GM19324 (cell line): Measurements from ENCODE around the gene VSIG2.

Experiments
- ATAC-seq: cut with Tn5 transposase; IDR thresholded peaks from one replicate; pipeline ENCODE4 v1.9.1; 2021; ENCODE audit warnings: mild to moderate bottlenecking, moderate library complexity; ENCODE audit not compliant: unreplicated experiment, low FRiP score

The VSIG2 gene

DNA sequence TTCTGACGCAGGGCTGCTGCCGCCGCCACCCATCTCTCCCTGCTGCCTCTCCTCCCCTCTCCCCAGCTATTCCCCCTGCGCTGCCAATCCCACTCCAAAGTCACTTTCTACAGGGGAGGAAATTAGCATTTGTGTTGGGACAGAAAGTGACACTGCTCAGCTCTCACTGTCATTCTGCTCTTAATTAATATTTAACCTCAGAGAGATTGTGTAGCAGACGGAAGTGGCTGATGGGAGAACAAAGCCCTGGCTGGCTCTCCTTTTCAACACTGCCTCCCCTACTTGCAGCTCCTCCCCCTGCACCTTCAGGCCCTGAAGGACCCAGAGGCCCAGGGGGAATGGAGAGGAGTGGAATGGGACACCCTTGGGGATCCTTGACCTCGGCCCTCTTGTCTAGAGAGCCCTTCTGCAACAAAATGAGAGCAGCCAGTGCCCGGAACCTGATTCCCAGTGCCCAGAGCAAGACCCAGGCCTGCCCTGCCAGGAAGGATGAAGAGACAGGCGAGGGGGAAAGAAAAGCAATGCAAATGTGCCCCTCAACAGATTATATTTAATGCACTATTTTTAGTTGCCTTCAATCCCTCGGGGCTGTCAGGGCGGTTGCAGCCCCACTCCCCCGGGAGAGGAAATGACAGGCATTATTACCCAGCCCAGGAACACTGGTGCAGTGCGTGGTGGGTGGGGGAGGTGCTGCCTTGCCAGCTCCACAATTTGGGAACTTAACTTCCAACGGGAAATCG lies 26.9 kb downstream of the VSIG2 start:
- ATAC-seq, result peak; percentile 91

DNA sequence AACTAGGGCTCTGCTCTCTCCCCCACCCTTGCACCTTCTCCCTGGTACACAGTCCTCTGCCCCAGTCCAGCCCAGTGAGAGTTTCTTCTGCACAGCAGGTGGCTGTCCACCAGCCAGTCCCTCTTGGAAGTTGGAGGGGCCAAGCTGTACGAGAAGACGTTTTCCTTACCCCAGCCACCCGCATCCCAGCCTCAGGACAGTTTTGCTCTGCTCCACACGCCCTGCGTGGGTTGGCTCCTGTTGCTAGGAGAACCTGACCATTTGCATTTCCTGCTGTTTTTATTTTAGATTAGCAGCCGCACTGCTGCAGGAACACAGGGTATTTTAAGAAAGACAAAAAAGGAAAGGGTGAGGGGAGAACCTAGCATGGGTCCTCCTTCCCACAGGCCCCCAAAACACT lies 29.9 kb downstream of the VSIG2 start:
- ATAC-seq, result no peak

DNA sequence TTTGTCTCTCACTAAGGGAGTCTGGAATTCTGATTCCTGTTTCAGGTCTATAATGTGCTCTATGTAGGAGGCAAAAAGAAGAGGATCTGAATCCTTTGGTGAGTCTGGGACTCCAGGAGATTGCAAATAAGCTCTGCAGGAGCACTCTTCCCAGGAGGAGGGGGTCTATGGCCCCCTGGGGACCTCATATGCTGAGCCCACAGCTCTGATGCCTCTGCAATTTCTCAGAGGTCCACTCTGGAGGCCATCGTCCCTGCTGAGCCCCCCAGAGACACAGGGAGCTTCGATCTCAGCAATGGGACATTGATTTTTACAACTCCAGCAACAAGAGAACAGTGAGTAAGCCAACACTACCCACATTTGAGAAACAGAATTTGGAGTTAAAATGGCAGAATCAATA lies 32.5 kb downstream of the VSIG2 start:
- ATAC-seq, result no peak

- ATAC-seq, result no peak
Observed at GRCh38 chr11:124718801-124719200, 33.3 kb downstream of the VSIG2 start.

DNA sequence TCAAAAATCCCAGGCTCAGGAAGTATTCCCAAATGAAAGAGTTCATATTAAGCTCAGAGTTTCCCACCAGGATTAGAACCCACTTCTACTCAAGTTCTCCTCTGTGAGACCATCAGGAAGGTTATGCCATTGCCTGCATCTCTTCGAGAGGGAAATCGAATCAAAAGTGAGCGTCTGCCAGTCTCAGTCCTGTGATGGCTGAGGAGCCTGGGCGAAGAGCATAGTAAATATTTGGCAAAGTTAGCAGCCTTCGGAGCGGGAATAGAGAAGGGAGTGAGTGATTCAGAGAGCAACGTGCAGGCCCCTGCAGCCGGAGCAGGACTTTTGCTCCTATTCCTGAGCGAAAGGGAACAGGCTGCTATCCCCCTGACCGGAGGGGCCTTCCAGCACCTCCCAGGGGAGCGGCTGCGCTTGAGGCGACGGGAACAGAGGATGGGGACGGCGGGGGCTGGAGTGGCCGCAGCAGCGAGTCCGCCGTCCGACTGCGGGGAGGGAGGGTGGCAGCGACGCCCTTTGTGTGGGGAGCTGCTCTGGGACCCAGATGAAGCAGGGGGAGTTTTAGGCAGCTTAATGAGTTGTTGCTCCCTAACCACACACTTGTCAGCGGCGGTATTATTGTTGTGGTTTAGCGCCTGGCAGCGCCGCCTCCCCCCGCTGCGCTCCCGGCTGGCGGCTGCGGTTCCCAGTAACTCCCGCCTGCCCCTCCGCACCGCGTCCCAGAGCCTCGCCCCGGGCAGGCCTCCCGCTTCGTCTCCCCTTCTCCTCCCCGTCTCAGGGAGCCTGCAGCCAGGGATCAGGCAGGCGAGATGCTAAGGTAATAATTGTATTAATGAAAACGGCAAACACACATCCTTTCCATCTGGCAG lies 34.0 kb downstream of the VSIG2 start:
- no peak for ATAC-seq

GRCh38 chr11:124717421-124717785 lies 34.7 kb downstream of the VSIG2 start:
- no peak for ATAC-seq

- ATAC-seq, result no peak
Observed at GRCh38 chr11:124716591-124716990, 35.5 kb downstream of the VSIG2 start.

DNA sequence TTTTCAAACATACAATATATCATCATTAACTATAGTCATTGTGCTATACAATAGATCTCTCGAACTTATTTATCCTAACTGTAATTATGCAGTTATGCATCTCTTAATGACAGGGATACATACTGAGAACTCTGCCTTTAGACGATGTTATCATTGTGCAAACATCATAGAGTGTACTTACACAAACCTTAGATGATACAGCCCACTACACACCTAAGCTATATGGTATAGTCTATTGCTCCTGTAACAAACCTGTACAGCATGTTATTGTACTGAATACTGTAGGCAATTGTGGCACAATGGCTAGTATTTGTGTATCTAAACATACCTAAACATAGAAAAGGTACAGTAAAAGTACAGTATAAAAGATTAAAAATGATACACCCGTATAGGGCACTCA lies 39.7 kb downstream of the VSIG2 start:
- ATAC-seq, result no peak

GRCh38 chr11:124707829-124708228 lies 44.2 kb downstream of the VSIG2 start:
- ATAC-seq, result no peak

- ATAC-seq, result no peak
Observed at GRCh38 chr11:124700028-124700427, 52.0 kb downstream of the VSIG2 start.

DNA sequence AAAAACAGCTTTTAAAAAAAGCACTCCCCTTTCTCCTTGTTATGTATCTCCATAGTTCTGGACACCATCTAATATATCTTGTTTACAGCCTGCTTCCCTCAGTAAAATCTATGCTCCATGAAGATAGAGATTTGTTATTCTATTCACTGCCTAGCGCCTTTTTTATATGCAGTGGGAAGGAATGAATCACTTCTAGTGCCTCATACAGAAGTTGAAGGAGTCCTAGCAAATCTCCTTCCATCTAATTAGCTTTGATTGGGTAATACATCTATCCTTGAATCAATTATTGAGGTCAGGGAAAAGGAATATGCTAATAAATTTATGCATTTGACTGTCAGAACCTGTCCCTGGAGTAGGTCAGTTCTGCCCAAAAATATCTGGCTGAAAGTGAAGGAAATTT lies 52.5 kb downstream of the VSIG2 start:
- ATAC-seq, result no peak
